ENCODE results near the gene DPP6.

Gene DPP6

GRCh38 chr7:154564676-154565075 is 512.5 kb downstream of the DPP6 start:
- Histone ChIP-seq H3K27me3 (ENCODE audit: insufficient read depth, low read depth, severe bottlenecking) (peaks cover 21% of the 10 kb centered on the region), H3K27ac (no peak overlapping the region), H3K4me3 (ENCODE audit: low read depth, low read length) (no peak overlapping the region), H3K36me3 (no peaks in the 10 kb centered on the region), H3K9me3 (ENCODE audit: severe bottlenecking) (no peaks in the 10 kb centered on the region)
- TF ChIP-seq CTCF (IDR thresholded peaks at IDR 0.05; ENCODE audit: low read depth, low read length), result no peak
- no peak for DNase-seq

- TF ChIP-seq CTCF (IDR thresholded peaks at IDR 0.05; ENCODE audit: low read depth, low read length), result peak; percentile 7; the same call in 1 of the 2 replicates
- Histone ChIP-seq H3K36me3 (no peaks in the 10 kb centered on the region), H3K27me3 (ENCODE audit: insufficient read depth, low read depth, severe bottlenecking) (peaks cover 19% of the 10 kb centered on the region), H3K27ac (no peak overlapping the region), H3K9me3 (ENCODE audit: severe bottlenecking) (no peaks in the 10 kb centered on the region), H3K4me3 (ENCODE audit: low read depth, low read length) (no peak overlapping the region)
- DNase-seq, result no peak
These were observed 514.7 kb downstream of the DPP6 start for GRCh38 chr7:154566877-154567276.

- no peaks in the 10 kb centered on the region for H3K9me3 ChIP-seq (ENCODE audit: severe bottlenecking)
- no peaks in the 10 kb centered on the region for H3K36me3 ChIP-seq
- H3K27me3 ChIP-seq (ENCODE audit: insufficient read depth, low read depth, severe bottlenecking), result peaks cover 19% of the 10 kb centered on the region
- H3K27ac ChIP-seq, result no peak overlapping the region
- no peak for TF ChIP-seq CTCF (IDR thresholded peaks at IDR 0.05; ENCODE audit: low read depth, low read length)
- H3K4me3 ChIP-seq (ENCODE audit: low read depth, low read length), result no peak overlapping the region
- no peak for DNase-seq
These were observed 516.1 kb downstream of the DPP6 start for GRCh38 chr7:154568346-154568745.

- no peak for DNase-seq
- TF ChIP-seq CTCF (IDR thresholded peaks at IDR 0.05; ENCODE audit: low read depth, low read length), result no peak
- no peaks in the 10 kb centered on the region for H3K36me3 ChIP-seq
- H3K4me3 ChIP-seq (ENCODE audit: low read depth, low read length), result no peak overlapping the region
- no peak overlapping the region for H3K27ac ChIP-seq
- H3K27me3 ChIP-seq (ENCODE audit: insufficient read depth, low read depth, severe bottlenecking), result peaks cover 17% of the 10 kb centered on the region
- no peaks in the 10 kb centered on the region for H3K9me3 ChIP-seq (ENCODE audit: severe bottlenecking)
These were observed 517.7 kb downstream of the DPP6 start for GRCh38 chr7:154569916-154570315.

- Histone ChIP-seq H3K27ac (no peak overlapping the region), H3K4me3 (ENCODE audit: low read depth, low read length) (no peak overlapping the region), H3K9me3 (ENCODE audit: severe bottlenecking) (no peaks in the 10 kb centered on the region), H3K36me3 (no peaks in the 10 kb centered on the region), H3K27me3 (ENCODE audit: insufficient read depth, low read depth, severe bottlenecking) (peaks cover 13% of the 10 kb centered on the region)
- no peak for DNase-seq
- TF ChIP-seq CTCF (IDR thresholded peaks at IDR 0.05; ENCODE audit: low read depth, low read length), result no peak
These were observed 519.6 kb downstream of the DPP6 start for GRCh38 chr7:154571772-154572171.

- DNase-seq, result no peak
- Histone ChIP-seq H3K4me3 (ENCODE audit: low read depth, low read length) (no peak overlapping the region), H3K27me3 (ENCODE audit: insufficient read depth, low read depth, severe bottlenecking) (peaks cover 13% of the 10 kb centered on the region), H3K27ac (no peak overlapping the region), H3K9me3 (ENCODE audit: severe bottlenecking) (no peaks in the 10 kb centered on the region), H3K36me3 (no peaks in the 10 kb centered on the region)
- TF ChIP-seq CTCF (IDR thresholded peaks at IDR 0.05; ENCODE audit: low read depth, low read length), result no peak
These were observed 522.0 kb downstream of the DPP6 start for GRCh38 chr7:154574235-154574634.
